ENCODE results near the gene MINDY4.
"Not testable (repeated sequence)": the region's sequence is repeated elsewhere in the genome, so short reads cannot be mapped to it uniquely, and the experiment has no call there.

MINDY4 gene

DNA sequence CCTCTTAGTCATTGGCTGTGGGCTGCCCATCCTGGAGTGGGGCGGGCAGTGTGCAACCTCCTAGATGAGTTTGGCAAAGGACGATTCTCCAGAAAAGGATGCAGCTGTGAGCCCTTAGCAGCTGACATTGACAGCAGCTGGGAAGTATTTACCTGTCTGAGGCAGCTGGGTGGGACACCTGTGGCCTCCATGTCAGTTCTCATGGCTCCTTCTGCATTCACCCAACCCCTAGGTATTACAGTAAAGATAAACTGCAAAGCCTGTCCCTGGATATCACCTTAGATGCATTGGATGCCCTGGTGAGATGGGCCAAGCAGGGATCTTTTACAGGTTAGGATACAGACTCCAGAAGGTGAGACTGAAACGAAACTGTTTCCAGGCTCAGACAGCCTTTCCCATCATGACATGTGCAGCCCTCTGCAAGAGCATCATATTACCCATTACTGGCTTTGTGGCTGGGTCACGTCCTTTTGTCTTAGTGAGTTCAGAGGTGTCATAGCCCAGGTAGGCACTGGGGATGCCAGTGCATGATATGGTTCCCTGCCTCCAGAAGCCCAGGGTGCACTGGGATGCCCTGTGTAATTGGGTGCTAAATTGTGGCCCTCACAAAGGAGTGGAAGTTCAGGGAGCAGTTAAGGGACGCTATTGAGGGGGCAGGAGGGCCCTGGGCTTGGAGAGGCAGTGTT, 28.9 kb downstream of the MINDY4 start:
- no peak overlapping the region for H3K4me3 ChIP-seq (ENCODE audit: low read depth, low read length)
- DNase-seq (ENCODE audit: low read depth): no peak
- TF ChIP-seq, protein P1, sequence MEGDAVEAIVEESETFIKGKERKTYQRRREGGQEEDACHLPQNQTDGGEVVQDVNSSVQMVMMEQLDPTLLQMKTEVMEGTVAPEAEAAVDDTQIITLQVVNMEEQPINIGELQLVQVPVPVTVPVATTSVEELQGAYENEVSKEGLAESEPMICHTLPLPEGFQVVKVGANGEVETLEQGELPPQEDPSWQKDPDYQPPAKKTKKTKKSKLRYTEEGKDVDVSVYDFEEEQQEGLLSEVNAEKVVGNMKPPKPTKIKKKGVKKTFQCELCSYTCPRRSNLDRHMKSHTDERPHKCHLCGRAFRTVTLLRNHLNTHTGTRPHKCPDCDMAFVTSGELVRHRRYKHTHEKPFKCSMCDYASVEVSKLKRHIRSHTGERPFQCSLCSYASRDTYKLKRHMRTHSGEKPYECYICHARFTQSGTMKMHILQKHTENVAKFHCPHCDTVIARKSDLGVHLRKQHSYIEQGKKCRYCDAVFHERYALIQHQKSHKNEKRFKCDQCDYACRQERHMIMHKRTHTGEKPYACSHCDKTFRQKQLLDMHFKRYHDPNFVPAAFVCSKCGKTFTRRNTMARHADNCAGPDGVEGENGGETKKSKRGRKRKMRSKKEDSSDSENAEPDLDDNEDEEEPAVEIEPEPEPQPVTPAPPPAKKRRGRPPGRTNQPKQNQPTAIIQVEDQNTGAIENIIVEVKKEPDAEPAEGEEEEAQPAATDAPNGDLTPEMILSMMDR (IDR thresholded peaks at IDR 0.05; ENCODE audit: control insufficient read depth, extremely low read depth, insufficient read depth): no peak

DNA sequence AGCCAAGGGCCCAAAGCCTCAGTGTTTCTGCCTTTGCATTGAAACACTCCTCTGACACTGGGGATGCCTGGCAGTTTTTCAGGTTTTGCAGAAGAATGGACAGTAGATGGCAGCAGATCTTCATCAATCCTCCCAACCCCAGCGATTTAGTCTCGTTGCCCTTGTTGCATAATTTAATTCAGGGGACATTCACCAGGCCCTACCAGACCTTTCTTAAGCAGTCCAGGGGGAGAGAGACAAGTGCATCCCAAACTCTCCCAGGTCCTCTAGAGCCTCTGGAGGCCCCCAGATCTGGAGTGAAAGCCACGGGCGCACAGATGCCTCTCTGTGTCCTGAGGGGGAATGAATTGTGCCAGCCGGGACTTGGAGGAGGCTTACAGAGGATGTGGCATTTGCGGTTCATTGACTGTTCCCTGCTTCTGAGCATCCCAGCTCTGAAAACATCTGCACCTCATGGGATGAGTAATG, 29.6 kb downstream of the MINDY4 start:
- TF ChIP-seq, protein P1 (IDR thresholded peaks at IDR 0.05; ENCODE audit: control insufficient read depth, extremely low read depth, insufficient read depth): peak; percentile 85
- no peak overlapping the region for H3K4me3 ChIP-seq (ENCODE audit: low read depth, low read length)
- no peak for DNase-seq (ENCODE audit: low read depth)

DNA sequence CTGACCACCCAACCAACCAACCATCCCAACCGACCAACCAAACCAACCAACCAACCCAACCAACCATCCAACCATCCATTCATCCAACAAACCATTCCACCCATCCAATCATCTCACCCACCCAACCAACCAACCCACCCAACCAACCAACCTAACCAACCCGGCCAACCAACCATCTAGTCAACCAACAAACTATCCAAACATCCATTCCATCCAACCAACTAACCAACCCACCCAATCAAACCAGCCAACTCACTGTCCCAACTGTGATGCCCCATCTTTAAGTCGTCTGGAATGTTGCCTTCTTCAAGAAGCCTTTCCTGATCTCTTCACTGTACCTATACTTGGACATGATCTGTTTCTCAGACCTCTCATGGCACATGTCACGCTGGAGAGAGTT, 31.6 kb downstream of the MINDY4 start:
- H3K4me3 ChIP-seq (ENCODE audit: low read depth, low read length): no peak overlapping the region
- DNase-seq (ENCODE audit: low read depth): no peak
- TF ChIP-seq, protein P1 (IDR thresholded peaks at IDR 0.05; ENCODE audit: control insufficient read depth, extremely low read depth, insufficient read depth): no peak

DNA sequence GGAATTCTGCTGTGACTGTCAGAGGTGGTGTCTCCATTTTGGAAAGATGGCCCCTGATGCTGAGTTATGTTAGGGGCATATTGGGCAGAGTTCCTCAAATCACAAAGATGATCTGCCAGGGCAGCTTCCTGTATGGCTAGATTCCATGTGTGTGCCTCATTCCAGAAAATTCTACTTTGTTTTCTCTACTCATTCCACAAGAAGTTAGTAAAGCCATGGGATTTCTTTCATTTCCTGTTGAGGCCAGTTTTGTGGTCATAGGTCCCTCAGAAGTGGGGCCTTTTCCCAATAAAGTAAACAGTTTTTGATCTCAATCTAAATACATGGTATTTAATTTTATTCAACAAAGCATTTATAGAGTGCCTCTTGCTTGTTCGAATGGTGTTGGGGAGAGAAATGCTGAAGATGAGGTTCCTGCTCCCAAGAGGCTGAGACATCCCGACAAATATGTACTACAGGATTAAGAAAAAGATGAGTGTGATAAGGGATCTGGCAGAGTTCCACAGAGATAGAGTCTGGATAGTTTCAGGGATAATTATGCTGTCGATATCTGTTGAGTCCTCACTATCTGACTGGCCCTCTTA, 33.0 kb downstream of the MINDY4 start:
- DNase-seq (ENCODE audit: low read depth): no peak
- H3K4me3 ChIP-seq (ENCODE audit: low read depth, low read length): no peak overlapping the region
- TF ChIP-seq, protein P1 (IDR thresholded peaks at IDR 0.05; ENCODE audit: control insufficient read depth, extremely low read depth, insufficient read depth): no peak

DNA sequence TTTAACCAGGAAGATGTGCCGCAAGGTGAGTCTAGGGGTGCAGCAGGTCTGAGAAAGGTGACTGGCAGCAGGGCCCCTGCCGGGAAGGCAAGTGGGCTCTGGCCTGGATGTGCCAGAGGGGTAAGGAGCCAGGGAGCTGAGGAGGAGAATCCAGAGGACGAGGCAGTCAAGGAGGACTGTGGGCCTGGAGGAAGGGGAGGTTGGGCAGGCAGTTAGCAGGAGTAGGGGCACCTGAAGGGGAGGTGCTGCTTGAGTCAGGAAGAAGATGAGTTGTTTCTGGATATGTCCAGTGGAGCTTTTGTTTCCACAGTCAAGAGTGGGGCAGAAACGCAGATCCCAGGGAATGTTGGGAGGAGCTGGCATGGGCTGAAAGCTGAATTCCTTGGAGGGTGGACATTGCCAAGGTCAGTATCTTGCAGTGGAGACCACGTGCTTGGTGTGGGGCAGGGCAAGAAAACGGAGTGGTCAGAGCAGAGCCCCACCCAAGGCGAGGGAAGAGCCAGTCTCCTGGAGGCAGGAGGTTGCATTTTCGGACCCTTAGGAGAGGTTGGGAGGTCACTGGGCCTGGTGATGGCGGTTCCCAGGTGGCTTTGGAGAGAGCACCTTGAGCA, 34.0 kb downstream of the MINDY4 start:
- TF ChIP-seq, protein P1 (IDR thresholded peaks at IDR 0.05; ENCODE audit: control insufficient read depth, extremely low read depth, insufficient read depth): no peak
- no peak for DNase-seq (ENCODE audit: low read depth)
- H3K4me3 ChIP-seq (ENCODE audit: low read depth, low read length): no peak overlapping the region

DNA sequence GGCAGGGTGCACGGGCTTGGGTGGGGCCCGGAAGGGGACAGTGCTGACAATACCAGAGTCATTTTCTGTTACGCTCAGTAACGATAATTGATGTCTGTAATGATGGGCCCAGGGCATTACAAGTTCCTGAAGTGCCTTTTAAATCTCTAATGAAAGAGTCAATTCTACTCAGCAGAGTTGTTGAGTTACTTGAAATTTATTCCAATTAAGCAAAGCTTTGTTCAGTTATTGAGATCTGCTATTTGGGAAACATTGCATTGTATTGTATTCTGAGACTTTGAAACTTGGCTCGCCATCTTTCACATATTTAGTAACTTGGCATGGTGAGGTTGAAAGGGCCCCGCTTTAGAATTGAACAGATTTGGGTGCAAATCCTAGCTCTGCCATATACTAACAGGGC, 34.7 kb downstream of the MINDY4 start:
- DNase-seq (ENCODE audit: low read depth): no peak
- H3K4me3 ChIP-seq (ENCODE audit: low read depth, low read length): no peak overlapping the region
- TF ChIP-seq, protein P1 (IDR thresholded peaks at IDR 0.05; ENCODE audit: control insufficient read depth, extremely low read depth, insufficient read depth): no peak

DNA sequence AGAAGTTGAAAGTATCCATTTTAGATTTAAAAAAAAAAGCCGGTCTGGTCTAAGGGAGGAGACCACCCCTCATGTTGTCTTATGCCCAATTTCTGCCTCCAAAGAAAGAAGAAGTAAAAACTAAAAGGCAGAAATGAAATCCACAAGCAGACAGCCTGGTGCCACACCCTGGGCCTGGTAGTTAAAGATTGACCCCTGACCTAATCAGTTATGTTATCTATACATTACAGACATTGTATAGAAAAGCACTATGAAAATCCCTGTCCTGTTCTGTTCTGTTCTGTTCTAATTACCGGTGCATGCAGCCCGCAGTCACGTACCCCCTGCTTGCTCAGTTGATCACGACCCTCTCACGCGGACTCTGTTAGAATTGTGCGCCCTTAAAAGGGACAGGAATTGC, 36.3 kb downstream of the MINDY4 start:
- not testable (repeated sequence) for H3K4me3 ChIP-seq (ENCODE audit: low read depth, low read length)

DNA sequence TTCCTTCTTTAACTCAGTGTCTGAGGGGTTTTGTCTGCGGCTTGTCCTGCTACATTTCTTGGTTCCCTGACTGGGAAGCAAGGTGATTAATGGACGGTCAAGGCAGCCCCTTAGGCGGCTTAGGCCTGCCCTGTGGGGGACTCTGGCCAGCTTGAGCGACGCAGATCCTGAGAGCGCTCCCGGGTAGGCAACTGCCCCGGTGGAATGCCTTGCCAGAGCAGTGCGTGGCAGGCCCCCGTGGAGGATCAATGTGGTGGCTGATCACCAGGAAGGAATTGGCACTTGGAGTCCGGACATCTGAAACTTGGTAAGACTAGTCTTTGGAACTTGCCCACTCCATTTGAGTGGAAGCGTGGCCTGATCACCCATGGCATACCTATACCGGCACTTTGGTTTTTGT, 36.7 kb downstream of the MINDY4 start:
- not testable (repeated sequence) for H3K4me3 ChIP-seq (ENCODE audit: low read depth, low read length); DNase-seq (ENCODE audit: low read depth)

More for the DNA sequence above, 36.3 kb downstream of the MINDY4 start:
- DNase-seq (ENCODE audit: low read depth): not testable (repeated sequence)
